Glutamatergic neuron (in vitro differentiated cells): ENCODE data around the gene SIM1. TPM values are rescaled to one million over a fixed set of nuclear protein-coding genes. Genes with fewer than 3 reads are reported as not detected.

ENCODE experiments used
- DNase-seq: peaks from one replicate; pipeline ENCODE4 v3.0.0; 2022
- H3K27ac Mint-ChIP-seq: one replicate; pipeline ENCODE4 v1.8.0; 2020; ENCODE audit warnings: mild to moderate bottlenecking, mixed read lengths, inconsistent platforms; ENCODE audit not compliant: unreplicated experiment
- H3K27me3 Mint-ChIP-seq: one replicate; pipeline ENCODE4 v1.8.0; 2020; ENCODE audit warnings: mild to moderate bottlenecking, moderate library complexity, mixed read lengths, inconsistent platforms; ENCODE audit not compliant: unreplicated experiment
- H3K36me3 Mint-ChIP-seq: one replicate; pipeline ENCODE4 v1.8.0; 2020; ENCODE audit warnings: mild to moderate bottlenecking, mixed read lengths, inconsistent platforms; ENCODE audit not compliant: unreplicated experiment
- H3K4me1 Mint-ChIP-seq: one replicate; pipeline ENCODE4 v1.8.0; 2020; ENCODE audit warnings: mild to moderate bottlenecking, low read depth, mixed read lengths, inconsistent platforms; ENCODE audit not compliant: unreplicated experiment
- H3K4me3 Mint-ChIP-seq: one replicate; pipeline ENCODE4 v1.8.0; 2020; ENCODE audit warnings: mild to moderate bottlenecking, mixed read lengths, inconsistent platforms; ENCODE audit not compliant: unreplicated experiment
- H3K9me3 Mint-ChIP-seq: one replicate; pipeline ENCODE4 v1.8.0; 2020; ENCODE audit warnings: mild to moderate bottlenecking, moderate library complexity, mixed read lengths, inconsistent platforms; ENCODE audit not compliant: unreplicated experiment
- CTCF ChIP-seq: fragments of 200-600 bp; sonication (generic); IDR thresholded peaks from one replicate; pipeline ENCODE4 v1.5.0; 2021; ENCODE audit not compliant: partially characterized antibody, unreplicated experiment
- total RNA-seq: library from RNA; stranded (reverse); fragmentation: NEBNext Ultra II Directional; extraction: Animal tissue kit (Norgen Biotek cat#: 25700); gene quantifications from one replicate; pipeline ENCODE4 v1.2.1, GENCODE V29; 2021; ENCODE audit not compliant: unreplicated experiment

The SIM1 gene
- total RNA-seq, 1 donor from 2014 or later: 49.8 TPM

DNA sequence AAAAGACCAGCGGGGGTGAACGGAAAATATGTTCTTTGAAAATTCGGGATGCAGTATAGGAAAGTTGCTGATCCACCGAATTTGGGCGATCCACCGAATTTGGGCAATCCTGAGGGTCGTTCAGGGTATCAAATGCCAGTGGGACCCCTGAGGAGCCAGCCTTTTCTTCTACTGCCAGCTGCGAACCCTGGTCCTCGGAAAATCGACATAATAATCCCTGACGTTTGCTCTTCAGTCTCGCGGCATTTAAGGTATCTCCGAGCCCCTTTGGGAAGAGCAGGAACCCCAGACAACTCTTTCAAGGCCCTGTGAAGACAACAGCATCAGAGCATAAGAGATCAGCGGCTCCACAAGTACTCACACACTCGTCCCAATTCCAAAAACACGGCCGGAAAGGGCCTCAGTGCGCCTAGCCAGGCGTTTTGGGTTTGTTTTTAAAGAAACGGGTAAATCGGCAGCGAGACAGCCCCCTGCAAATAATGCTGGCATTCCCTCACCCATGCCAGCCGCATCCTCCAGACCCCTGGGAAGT is 1.0 kb downstream of the SIM1 start:
- H3K27me3 Mint-ChIP-seq: peaks cover 44% of the 10 kb centered on the region
- H3K9me3 Mint-ChIP-seq: peaks cover 44% of the 10 kb centered on the region
- DNase-seq: no peak
- no peak for TF ChIP-seq CTCF
- peak overlapping the region; percentile 98 for H3K27ac Mint-ChIP-seq
- peak overlapping the region; percentile 96 for H3K4me3 Mint-ChIP-seq
- H3K36me3 Mint-ChIP-seq: no peaks in the 10 kb centered on the region
- H3K4me1 Mint-ChIP-seq: peaks cover 35% of the 10 kb centered on the region

GRCh38 chr6:100462706-100463629 is 1.8 kb downstream of the SIM1 start:
- H3K9me3 Mint-ChIP-seq: peaks cover 45% of the 10 kb centered on the region
- no peak for DNase-seq
- H3K4me1 Mint-ChIP-seq: peaks cover 36% of the 10 kb centered on the region
- peak overlapping the region; percentile 96 for H3K4me3 Mint-ChIP-seq
- peak overlapping the region; percentile 98 for H3K27ac Mint-ChIP-seq
- H3K27me3 Mint-ChIP-seq: peaks cover 47% of the 10 kb centered on the region
- no peak for TF ChIP-seq CTCF
- no peaks in the 10 kb centered on the region for H3K36me3 Mint-ChIP-seq

DNA sequence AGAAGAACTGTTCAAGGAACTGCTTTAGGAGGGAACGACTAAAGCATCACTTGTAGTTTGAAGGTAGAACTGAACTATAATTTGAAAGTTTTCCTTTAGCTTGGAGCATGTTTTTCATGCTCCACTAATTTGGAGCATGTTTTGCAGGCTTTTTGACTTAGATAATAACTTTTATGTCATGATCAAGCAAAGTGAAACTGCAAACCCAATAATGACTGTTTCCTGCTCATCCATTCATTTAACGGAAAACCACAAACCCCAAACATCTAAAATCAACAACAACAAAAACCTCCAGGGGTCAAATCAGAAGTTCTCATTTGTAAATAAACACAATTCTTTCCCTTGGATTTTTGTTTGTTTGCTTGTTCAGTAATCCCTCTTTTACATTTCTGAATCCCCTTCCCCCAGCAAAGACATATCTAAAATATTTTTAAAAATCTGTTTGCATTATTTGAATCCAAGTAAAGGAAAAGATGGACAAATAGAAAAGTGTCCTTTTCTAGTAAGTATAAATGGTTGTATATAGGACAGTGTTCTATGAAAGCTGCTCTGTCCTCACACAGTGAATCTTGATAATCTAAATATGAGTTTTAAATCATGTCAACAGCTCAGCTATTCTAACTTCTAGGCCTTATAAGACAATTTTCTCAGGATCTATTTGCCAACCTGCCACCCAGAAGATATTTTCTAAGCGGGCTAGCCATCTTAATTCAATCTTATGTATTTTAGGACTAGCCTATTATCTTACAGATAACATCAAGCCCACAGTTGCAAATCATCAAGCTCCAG is 2.6 kb downstream of the SIM1 start:
- H3K27me3 Mint-ChIP-seq: peaks cover 51% of the 10 kb centered on the region
- H3K4me3 Mint-ChIP-seq: peak overlapping the region; percentile 96
- peaks cover 50% of the 10 kb centered on the region for H3K9me3 Mint-ChIP-seq
- H3K4me1 Mint-ChIP-seq: peaks cover 36% of the 10 kb centered on the region
- no peaks in the 10 kb centered on the region for H3K36me3 Mint-ChIP-seq
- DNase-seq: no peak
- H3K27ac Mint-ChIP-seq: peak overlapping the region; percentile 97
- no peak for TF ChIP-seq CTCF

- peaks cover 50% of the 10 kb centered on the region for H3K9me3 Mint-ChIP-seq
- no peak for TF ChIP-seq CTCF
- peaks cover 46% of the 10 kb centered on the region for H3K27me3 Mint-ChIP-seq
- no peaks in the 10 kb centered on the region for H3K36me3 Mint-ChIP-seq
- peak overlapping the region; percentile 97 for H3K27ac Mint-ChIP-seq
- peaks cover 29% of the 10 kb centered on the region for H3K4me1 Mint-ChIP-seq
- DNase-seq: peak; percentile 75
- H3K4me3 Mint-ChIP-seq: peak overlapping the region; percentile 96
Observed at GRCh38 chr6:100461278-100461916, 3.3 kb downstream of the SIM1 start.
